ENCODE measurements around the gene C1QTNF7.
A peak's percentile ranks its signal among the peaks of the same experiment; 100 is the strongest.

The C1QTNF7 gene, protein sequence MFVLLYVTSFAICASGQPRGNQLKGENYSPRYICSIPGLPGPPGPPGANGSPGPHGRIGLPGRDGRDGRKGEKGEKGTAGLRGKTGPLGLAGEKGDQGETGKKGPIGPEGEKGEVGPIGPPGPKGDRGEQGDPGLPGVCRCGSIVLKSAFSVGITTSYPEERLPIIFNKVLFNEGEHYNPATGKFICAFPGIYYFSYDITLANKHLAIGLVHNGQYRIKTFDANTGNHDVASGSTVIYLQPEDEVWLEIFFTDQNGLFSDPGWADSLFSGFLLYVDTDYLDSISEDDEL

DNA sequence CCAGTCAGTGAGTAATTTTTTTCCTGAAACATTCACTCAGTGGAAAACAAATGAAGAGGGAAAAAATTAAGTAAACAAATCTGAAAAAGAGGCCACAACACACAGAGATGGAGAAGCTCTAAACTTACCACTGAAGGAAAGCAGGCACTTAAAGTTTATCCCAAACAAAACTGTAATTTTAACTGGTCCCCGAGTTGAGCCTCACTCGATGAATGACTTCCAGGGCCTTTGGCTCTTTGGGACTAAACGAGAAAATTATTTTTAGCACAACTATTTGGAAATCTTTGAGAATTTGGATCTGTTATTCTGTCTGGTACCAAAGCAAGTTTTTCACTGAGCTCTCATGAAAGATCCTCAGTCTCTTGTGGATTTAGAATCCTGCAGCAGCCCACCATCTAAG is at the start of gene C1QTNF7:
TSS of gene C1QTNF7 (plus strand) at position 333 of the 400 bp plus-strand sequence. CDS start 7,711 bp downstream, outside the sequence.
- DNase-seq = no peak

DNA sequence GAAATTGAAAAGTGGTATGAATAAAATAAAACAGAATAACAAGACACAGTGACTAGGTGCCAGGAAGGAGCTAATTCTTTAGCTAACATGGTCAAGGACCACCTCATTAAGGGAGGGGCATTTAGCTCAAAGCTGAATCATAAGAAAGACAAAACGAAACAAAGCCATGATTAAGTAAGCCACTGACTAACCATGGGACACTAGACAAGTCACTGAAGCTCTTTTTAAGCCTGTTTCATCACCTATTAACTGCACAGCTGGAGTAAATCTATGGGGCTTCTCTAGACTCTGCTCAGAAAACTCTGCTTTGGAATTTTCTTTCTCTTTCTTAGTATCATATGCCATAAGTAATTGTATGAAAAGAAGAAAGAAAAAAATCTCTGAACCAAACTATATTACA is 49.8 kb upstream of the C1QTNF7 start:
- DNase-seq = no peak

DNA sequence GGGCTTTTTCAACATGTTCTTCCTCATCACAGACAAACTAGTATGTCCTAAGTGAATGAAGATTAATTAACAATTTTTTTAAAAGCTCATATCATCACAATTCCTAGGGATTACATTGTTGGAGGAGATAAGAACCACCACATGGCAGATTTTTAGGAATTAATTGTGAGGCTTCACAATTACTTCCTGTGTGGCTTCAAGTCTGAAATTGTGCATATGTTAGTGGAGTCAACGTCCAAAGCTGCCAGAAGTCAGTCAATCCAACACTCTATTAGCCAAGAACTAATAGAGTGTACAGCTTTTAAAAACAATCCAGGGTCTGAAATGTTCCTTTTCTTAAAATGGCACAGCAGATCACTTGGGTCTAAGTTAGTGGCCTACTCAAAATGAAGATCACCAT is 49.3 kb upstream of the C1QTNF7 start:
- DNase-seq = no peak

DNA sequence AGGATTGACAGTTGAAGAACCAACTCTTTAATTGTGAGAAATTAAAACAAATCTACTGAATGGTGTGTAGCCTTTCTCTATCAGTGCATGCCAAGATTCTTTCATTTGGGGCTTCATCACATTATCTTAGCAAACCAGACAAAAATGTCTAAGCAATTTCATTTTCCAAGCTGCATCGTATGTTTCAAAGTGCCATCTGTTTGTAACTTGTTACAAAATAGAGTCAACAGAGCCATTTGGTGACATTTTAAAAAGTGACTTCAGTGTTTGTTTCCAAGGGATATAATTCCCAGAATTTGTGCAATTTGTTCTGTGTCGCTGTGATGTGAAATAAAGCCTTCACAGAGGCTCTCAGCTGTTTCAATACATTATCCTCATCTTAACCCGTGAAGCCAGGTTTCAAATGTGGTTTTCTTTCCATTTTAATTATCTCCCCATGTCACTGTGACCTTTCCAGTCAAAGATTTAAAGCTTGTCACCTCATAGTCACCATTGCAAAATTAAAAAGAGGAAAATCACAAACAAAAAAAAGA is 46.0 kb upstream of the C1QTNF7 start:
- no peak for DNase-seq

DNA sequence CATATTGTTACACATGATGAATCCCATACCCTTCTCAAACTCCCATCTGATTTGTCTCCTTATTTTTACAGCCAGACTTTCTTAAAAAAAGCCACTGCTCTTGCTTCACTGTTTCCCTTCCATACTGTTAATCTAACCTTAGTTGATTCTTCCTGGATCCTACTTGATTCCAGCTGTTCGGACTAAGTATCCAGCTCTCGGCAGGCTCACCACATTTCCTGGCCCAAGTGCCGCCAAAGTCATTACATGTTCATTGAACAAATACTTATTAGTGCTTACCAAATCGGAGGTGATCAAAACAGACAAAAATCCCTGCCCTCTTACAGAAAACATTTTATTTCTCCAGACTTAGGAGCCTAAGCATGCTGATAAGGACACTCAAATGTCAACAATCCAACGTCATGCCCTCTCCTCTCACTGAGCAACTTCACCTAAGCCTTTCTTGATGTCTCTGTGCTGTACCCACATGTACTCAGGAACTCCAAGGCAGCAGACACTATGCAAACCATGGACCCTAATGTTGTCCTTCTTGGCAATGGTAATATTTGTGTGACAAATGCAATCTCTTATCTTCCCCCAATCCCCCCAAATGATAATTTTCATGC is 45.1 kb upstream of the C1QTNF7 start:
- DNase-seq = no peak

- DNase-seq = no peak
These were observed 42.3 kb upstream of the C1QTNF7 start for GRCh38 chr4:15385515-15385914.

DNA sequence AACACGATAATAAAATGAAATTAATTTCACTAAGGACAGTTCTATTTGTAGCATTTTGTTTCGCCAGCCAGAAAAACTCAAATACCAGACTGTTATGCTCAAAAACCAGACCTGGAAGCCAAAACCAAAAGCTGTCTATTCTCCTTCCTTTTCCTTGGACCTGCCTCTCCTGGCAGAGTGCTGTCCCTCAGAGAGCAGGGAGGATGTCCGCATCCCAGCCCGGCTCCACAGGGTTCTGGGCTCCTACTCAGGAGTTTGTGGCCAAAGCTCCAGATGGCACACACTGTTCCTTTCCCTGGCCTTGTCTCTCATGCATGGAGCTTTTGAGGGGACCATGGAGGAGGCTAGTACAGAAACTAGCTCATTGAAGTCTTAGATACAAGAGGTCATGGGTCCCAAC is 41.9 kb upstream of the C1QTNF7 start:
- DNase-seq = no peak

GRCh38 chr4:15390494-15390893 is 37.3 kb upstream of the C1QTNF7 start:
- DNase-seq = no peak

DNA sequence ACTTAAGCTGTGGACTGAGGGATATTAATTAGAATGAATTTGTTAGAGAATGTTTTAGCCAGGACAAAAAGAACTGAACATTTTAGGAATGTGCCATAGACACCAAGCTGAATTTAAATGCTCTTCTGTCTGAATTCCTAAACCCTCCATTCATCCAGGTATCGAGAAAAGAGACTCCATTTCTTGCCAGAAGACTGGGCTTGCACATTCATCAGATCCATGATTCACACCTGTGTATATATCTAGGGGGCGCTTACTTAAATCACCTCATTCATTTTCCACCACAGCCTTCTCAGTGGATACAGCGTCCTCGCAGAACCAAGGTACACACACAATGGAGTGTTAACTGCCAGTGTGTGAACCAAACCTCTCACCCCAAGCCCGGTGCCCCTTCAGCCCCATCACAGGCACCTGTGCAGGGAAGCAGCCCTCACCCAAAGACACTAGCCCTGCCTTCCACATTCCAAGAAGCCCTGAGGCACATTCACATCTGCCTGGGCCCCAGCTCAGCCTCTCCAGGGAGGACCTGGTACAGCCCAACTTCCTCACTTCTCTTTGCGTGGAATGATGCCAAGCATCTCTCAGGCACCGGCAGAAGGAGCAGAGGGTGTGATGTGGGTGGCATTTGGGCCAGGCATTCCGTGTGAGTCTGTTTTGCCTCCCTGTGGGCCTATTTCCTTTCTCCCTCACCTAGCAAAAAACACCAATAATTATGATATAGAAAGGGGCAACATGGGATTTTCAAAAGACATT is 35.6 kb upstream of the C1QTNF7 start:
- no peak for DNase-seq

DNA sequence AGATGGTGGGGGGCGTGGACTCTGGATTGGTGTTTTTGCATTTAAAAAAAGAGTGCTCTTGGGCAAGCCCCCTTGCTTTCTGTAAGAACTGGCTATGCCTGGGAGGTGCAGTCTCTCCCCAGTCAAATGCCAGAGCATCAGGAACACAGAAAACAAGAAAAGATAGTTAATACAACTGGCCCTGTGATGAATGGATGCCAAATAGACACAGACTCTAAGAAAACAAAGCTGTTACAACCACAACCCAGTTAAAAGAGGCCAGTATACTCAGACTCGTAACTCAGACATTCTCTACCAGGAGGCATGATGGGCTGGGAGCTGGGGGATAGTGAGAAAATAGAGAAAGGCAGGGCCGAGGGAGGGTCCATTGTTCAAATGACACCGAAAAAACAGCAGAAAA is 32.5 kb upstream of the C1QTNF7 start:
- DNase-seq = no peak

GRCh38 chr4:15396157-15396800 is 31.6 kb upstream of the C1QTNF7 start:
- DNase-seq = peak; percentile 52

GRCh38 chr4:15398001-15398400 is 29.8 kb upstream of the C1QTNF7 start:
- no peak for DNase-seq

DNA sequence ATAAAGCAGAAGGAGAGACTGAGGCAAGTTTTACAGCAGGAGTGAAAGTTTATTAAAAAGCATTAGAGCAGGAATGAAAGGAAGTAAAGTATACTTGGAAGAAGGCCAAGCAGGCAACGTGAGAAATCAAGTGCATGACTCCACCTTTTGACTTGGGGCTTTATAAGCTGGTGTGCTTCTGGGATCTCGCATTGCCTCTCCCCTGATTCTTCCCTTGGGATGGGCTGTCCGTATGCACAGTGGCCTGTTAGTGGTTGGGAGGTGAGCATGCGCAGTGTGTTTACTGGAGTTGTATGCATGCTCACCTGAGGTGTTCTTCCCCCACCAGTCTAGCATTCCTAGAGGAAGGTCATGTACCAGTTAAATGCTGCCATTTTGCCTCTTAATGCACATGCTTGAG is 29.1 kb upstream of the C1QTNF7 start:
- no peak for DNase-seq

- no peak for DNase-seq
These were observed 27.6 kb upstream of the C1QTNF7 start for GRCh38 chr4:15400226-15400625.

- peak; percentile 20 for DNase-seq
These were observed 26.7 kb upstream of the C1QTNF7 start for GRCh38 chr4:15400981-15401671.

- DNase-seq = no peak
These were observed 25.7 kb upstream of the C1QTNF7 start for GRCh38 chr4:15402146-15402545.

GRCh38 chr4:15402974-15403373 is 24.9 kb upstream of the C1QTNF7 start:
- no peak for DNase-seq

DNA sequence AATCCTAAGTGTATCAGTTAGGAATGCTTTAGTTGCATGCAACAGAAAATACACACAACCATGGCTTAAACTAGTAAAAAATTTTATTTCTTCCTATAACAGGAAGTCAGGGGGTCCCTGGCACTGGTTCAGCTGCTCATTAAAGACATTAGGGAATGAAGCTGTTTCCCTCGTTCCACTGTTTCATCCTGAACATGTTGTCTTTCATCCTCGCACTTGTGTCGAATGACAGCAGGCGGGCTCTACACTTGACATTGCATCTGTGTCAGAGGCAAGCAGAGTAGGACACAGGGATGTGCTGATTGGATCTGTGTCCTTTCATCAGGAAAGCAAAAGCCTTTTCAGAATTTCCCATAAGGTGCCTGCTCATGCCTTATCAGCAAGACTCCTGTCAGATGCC is 22.8 kb upstream of the C1QTNF7 start:
- no peak for DNase-seq

DNA sequence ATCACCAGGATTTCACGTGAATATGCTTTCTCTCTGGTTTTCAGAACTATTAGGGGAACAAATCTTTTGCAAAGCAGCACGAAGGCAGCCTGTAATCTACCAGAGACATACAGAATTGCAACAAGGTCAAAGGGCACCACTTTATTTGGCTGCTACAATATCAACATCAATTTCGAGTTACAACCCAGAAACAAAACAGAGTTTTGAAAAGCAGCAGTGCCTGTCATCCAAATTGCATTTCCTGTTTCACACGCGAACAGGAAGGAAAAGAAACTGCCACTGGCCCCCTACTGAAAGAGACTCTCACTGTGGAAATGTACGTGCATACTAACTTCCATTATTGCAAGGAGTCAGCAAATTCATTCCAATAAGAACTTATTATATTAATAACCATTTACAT is 17.1 kb upstream of the C1QTNF7 start:
- no peak for DNase-seq

DNA sequence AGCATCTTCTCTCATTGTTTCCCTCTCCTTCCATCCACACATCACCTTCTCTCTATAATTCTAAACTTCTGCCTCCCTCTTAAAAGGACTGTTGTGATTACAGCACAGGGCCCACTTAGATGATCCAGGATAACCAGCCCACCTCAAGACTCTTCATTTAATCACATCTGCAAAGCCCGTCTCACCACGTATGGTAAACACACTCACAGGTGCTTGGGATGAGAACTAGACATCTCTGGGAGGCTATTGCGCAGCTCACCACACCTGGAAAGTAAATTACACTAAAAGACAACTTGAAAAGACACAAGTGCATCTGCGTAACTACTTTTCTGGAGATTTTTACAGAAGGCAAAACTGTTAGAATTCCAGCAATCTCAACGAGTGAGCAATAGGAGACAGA is 15.4 kb upstream of the C1QTNF7 start:
- no peak for DNase-seq

DNA sequence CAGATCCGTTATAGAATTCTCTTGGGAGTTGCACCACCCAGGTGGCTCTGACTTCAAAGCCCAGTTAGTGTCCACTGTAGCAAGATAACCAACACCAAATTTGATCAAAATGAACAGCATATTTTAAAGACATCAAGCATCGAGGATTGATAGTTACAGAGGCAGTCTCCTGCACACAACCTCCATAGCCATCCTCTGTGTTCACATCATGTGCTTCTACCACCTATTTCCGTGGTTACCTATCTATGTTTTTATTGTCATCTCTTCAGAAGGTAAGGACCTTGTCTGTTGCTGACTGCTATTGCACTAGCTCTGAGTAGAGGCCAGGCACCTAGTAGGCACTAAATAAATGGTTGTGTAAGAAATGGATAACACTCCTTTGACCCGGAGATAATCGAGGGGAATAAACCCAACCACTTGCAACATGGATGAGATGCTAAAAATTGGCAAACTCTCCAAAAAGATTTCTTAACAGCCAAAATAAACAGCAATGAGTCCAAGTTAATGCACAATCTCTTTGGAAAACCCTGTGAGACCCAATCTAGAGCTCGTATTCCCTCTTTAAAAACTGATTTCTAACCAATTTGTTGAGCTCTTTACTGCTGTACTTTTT is 14.7 kb upstream of the C1QTNF7 start:
- no peak for DNase-seq

DNA sequence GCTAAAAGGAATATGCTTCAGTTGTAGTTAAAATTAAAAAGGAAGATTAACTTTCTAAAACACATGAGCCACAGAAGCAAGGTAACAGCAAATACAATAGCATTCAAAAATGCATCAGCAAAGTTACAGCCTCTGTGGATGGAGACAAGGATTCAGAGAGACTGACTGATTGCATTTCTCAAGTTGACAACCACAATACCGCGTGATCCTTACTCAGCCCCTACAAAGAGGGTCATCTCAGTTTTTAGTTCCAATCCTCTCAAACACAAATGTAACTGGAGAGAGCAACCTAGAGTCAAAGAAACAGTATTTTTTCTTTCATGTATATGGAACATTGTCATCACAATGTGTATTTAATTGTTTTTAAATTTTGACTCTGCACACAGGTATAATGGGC is 14.2 kb upstream of the C1QTNF7 start:
- DNase-seq = no peak

Measured in activated naive CD4-positive, alpha-beta T cell treated with anti-CD3 and anti-CD28 coated beads, Interleukin-2, amount 50 U/mL, for 16 hours (primary cell).